ENCODE results near the gene PSORS1C2.

The PSORS1C2 gene

GRCh38 chr6:31143148-31143547 is 4.3 kb upstream of the PSORS1C2 start:
- FAIRE-seq, result no peak
- no peak for DNase-seq (ENCODE audit: insufficient read length, low spot score)

DNA sequence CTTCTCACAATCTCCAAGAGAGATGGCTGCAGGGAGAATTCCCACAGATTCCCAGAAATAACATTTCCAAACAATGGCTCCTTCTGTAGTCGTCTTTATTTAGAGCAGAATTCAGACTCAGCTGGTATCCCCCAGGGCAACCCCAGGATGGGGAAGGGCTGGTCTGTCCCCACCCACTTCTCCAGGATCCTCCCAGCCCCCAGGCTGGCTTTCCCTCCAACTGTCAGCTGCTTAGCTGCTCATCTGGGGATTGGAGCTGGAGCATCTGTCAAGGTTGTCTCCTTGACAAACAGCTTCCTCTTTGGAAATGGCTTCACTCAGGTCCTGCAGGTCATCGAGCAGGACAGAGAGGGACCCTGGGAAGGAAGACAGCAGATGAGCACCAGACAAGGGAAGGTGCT is 3.5 kb upstream of the PSORS1C2 start:
- FAIRE-seq (no peak), DNase-seq (ENCODE audit: insufficient read length, low spot score) (no peak)

DNA sequence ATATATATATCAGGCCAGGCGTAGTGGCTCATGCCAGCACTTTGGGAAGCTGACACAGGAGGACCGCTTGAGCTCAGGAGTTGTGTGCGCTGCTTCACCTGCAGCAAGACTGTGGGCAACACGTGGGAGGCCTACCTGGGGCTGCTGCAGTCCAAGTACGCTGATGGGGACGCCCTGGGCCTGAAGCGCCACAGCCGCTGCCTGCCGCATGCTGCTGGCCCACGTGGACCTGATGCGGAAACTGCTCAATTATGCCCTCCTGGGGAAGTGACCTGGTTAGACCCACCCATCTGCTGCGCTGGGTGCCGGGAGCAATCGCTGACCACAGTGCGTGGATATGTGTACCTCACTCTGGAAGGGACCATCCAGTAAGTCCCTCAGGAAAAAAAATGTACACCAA is 1.8 kb upstream of the PSORS1C2 start:
- no peak for DNase-seq (ENCODE audit: insufficient read length, low spot score)
- FAIRE-seq, result no peak

- FAIRE-seq (no peak), DNase-seq (ENCODE audit: insufficient read length, low spot score) (no peak)
These were observed 733 bp upstream of the PSORS1C2 start for GRCh38 chr6:31139599-31139998.

DNA sequence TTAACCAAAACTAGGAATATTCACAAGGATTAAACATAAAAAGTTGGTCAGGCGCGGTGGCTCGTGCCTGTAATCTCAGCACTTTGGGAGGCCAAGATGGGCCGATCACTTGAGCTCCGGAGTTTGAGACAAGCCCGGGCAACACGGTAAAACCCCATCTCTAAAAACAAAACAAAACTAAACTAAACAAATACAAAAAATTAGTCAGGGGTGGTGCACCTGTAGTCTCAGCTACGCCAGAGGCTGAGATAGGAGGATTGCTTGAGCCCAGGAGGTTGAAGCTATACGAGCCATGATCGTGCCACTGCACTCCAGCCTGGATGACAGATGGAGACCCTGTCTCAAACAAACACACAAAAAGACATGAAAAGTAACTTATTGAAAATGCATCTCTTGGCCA is 3.2 kb downstream of the PSORS1C2 start:
- DNase-seq (ENCODE audit: insufficient read length, low spot score) (no peak), FAIRE-seq (no peak)

GRCh38 chr6:31132806-31133205 is 6.1 kb downstream of the PSORS1C2 start:
- DNase-seq (ENCODE audit: insufficient read length, low spot score) (no peak), FAIRE-seq (no peak)

DNA sequence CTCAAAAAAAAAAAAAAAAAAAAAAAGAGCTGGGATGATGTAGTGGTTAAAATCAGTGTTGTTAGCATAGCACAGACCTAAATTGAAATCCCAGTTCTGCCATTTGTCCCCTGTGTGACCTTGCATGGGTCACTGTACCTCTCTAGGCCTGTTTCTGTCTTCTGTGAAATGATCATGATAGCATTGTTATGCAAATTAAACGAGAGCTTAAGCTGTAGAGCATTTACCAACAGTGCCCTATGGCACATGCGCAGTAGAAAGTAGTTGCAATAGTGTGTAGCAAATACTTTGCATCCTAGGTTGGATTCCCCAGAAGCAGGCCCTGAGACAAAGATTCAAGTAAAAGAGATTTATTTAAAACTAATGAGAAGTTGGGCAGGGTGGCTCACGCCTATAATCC is 7.3 kb downstream of the PSORS1C2 start:
- no peak for DNase-seq (ENCODE audit: insufficient read length, low spot score)
- no peak for FAIRE-seq

DNA sequence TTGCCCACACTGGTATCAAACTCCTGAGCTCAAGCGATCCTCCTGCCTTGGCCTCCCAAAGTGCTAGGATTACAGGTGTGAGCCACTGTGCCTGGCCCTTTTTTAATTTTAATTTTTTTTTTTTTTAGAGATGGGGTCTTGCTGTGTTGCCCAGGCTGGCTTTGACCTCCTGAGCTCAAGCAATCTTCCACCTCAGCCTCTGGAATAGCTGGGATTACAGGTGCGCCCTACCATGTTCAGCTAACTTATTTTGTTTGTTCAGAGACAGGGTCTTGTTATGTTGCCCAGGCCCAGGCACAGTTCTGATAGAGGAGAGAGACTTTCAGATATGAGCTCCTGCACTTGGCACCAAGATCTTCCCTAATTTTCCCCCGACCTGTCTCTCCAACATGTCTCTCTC is 8.1 kb downstream of the PSORS1C2 start:
- no peak for DNase-seq (ENCODE audit: insufficient read length, low spot score)
- FAIRE-seq, result no peak

- DNase-seq (ENCODE audit: insufficient read length, low spot score) (no peak), FAIRE-seq (no peak)
These were observed 9.7 kb downstream of the PSORS1C2 start for GRCh38 chr6:31129130-31129529.

- peak; percentile 71 for DNase-seq (ENCODE audit: insufficient read length, low spot score)
These were observed 10.7 kb downstream of the PSORS1C2 start for GRCh38 chr6:31128093-31128676.

DNA sequence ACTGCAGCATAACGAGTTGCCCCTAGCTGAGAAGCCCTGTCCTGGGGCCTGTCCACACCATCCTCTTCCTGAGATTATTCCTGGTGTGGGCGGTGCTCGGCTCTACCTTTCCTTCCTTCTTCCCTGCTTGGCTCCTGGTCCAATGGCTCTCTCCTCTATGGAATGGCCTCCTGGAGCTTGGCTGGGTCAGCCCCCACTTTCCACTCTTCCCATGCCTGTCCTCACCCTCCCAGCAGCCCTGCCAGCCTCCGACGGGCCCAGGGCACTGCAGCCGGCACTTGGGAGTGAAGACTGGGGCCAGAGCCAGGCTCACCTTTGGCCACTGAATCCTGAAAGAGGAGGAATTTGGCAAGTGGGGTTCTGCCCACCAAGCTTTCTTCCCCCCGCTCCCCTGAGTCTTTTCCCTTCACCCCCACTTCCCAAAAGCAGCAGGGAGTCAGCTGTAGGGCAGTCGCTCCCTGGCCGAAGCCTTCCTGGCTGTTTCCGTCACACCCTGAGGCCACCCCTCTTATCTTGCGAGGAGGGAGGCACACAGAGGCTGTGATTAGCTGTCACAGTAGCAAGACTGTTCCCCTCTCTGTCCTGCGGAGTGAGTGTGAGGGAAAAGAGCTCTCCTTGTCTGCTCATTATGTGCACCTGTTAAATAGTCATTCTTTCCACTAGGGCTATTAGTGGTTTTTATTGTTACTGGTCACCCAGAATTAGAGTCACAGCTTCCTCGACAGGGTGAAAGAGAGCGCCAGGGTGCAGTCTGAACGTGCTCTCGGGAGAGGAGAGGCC is 12.3 kb downstream of the PSORS1C2 start:
- FAIRE-seq (no peak), DNase-seq (ENCODE audit: insufficient read length, low spot score) (no peak)

More at GRCh38 chr6:31128093-31128676, 10.7 kb downstream of the PSORS1C2 start:
- FAIRE-seq, result peak; percentile 60

GRCh38 chr6:31125586-31126363 is 13.1 kb downstream of the PSORS1C2 start:
- FAIRE-seq (no peak), DNase-seq (ENCODE audit: insufficient read length, low spot score) (no peak)

DNA sequence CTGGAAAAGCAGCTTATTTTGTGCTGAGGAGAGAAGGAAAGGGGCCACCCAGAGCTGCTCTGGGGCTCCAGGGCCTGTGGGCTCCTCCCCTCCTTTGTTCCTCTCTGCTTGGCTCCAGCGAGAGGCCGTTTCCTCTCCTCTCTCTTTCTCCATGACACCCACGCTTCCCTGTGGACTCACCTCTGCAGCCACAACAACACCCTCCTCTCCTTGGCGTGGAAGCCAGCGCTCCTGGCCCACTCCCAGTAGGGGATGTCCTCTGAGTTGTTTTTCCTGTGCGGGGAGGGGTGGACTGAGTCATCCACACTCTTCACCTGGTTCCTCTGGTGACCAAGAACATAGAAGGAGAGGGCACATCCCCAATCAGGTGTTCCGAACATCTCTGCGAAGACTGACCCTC is 13.7 kb downstream of the PSORS1C2 start:
- FAIRE-seq (no peak), DNase-seq (ENCODE audit: insufficient read length, low spot score) (no peak)

- FAIRE-seq (no peak), DNase-seq (ENCODE audit: insufficient read length, low spot score) (no peak)
These were observed 15.8 kb downstream of the PSORS1C2 start for GRCh38 chr6:31122791-31123706.

DNA sequence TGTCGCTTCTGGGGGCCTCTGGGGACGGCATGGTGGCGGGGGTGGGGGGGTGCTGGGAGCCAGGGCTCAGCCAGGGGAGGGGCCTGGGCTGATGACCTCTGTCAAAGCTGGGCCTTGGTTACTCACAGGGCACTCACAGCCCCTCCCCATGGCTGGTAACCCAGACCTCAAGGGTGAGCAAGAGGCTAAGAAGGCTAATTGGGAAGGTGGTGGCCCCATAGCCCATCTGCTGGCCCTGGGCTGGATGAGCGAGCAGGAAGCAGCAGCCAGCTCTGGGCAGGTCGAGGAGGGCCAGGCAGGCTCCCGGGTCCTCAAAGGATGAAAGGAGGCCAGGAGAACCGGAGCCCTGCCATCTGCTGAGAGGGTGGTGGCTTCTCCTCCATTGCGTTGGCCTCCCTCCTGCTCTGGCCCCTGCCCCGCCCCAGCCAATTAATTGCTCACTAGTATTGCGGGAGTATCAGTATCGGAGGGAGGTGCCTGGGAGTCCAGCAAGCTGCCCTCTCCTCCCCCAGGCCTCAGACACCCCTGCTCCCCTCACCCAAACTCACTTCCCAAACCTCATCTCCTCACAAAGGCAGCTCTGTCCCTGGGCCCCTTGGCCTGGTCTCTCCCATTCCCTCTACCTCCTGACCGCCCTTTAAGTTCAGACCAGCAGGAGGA is 17.6 kb downstream of the PSORS1C2 start:
- DNase-seq (ENCODE audit: insufficient read length, low spot score) (no peak), FAIRE-seq (no peak)

- DNase-seq (ENCODE audit: insufficient read length, low spot score), result no peak
These were observed 18.5 kb downstream of the PSORS1C2 start, which contains the start of gene CDSN for GRCh38 chr6:31120151-31120915. Gene CDSN (minus strand): TSS chr6:31120446. CDS start chr6:31120419, 27 bp downstream.

DNA sequence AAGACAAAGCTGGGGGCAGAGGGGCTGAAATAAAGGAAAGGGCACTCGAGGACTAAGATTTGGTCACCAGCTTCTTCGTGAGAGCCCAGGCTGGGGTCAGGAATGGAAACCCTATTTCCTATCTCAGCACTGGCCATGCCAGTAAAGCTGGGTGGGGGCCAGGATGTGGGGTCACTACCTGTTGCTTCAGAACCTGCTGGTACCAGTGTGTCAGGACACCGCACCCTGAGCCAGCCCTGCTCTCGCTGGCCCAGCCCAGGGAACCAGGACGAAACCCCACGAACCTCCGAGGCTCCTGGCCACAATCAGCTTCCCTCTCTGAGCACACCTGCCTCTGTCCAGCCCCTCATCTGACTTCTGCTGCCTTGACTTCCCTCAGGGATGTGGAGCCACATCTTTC is 20.7 kb downstream of the PSORS1C2 start:
- no peak for FAIRE-seq
- DNase-seq (ENCODE audit: insufficient read length, low spot score), result no peak

More at GRCh38 chr6:31120151-31120915, 18.5 kb downstream of the PSORS1C2 start, which contains the start of gene CDSN:
- no peak for FAIRE-seq

DNA sequence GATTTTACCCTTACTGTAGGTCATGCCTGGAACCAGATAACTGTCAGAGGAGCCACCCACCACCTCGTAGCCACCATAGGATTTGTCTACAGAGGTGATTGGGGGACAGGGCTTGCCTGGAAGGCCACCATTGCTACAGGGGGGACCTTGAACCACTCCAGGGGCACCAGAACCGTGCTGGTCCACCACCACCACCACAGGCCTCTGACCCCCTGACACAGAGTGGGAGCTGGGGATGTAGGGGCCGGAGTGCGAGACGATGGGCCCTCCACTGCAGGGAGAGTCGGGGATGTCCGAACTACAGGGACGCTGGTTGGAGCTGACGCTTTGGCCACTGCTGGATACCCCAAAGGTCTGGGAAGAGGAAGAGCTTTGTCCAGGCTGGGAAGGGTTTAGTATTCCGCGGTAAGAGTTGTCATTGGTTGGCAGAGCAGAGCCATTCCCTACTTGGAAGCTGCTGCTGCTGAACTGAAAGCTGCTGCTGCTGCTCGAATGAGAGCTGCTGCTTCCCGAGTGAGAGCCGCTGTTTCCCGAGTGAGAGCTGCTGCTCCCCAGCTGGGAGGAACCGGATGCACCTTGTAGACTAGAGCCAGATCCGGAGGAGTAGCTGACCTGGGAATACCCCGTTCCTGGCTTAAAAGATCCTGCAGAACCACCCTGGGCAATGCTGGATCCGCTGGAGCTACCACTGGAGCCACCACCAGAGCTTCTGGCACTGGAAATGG is 22.0 kb downstream of the PSORS1C2 start:
- no peak for FAIRE-seq
- no peak for DNase-seq (ENCODE audit: insufficient read length, low spot score)

Data from GM19239 (cell line).